HEK293 (cell line): ENCODE data around the gene ZNF76.

Experiments
- CTCF ChIP-seq: fragments of 450-650 bp; formaldehyde crosslinking; IDR thresholded peaks from 2 replicates; pipeline ENCODE4 v1.5.1; 2016; ENCODE audit warnings: missing biosample characterization, missing genetic modification characterization
- SCRT1 ChIP-seq: fragments of 450-650 bp; formaldehyde crosslinking; IDR thresholded peaks from 2 replicates; pipeline ENCODE4 v1.5.1; 2016; ENCODE audit warnings: missing biosample characterization, missing genetic modification characterization, borderline replicate concordance
- SP2 ChIP-seq: fragments of 450-650 bp; formaldehyde crosslinking; IDR thresholded peaks from 2 replicates; pipeline ENCODE4 v1.5.1; 2016; ENCODE audit warnings: missing biosample characterization, missing genetic modification characterization
- ZFP3 ChIP-seq: fragments of 450-650 bp; formaldehyde crosslinking; IDR thresholded peaks from 2 replicates; pipeline ENCODE4 v1.5.1; 2016; ENCODE audit warnings: low read depth, missing biosample characterization, missing genetic modification characterization
- ZNF121 ChIP-seq: fragments of 450-650 bp; formaldehyde crosslinking; IDR thresholded peaks from 2 replicates; pipeline ENCODE4 v1.5.1; 2016; ENCODE audit warnings: missing biosample characterization, missing genetic modification characterization
- ZNF132 ChIP-seq: fragments of 450-650 bp; formaldehyde crosslinking; IDR thresholded peaks from 2 replicates; pipeline ENCODE4 v1.5.1; 2017; ENCODE audit warnings: missing biosample characterization, missing genetic modification characterization, borderline replicate concordance
- ZNF23 ChIP-seq: fragments of 450-650 bp; formaldehyde crosslinking; IDR thresholded peaks from 2 replicates; pipeline ENCODE4 v1.5.1; 2016; ENCODE audit warnings: missing biosample characterization, missing genetic modification characterization, borderline replicate concordance
- ZNF629 ChIP-seq: fragments of 450-650 bp; formaldehyde crosslinking; IDR thresholded peaks from 2 replicates; pipeline ENCODE4 v1.5.1; 2017; ENCODE audit warnings: missing biosample characterization, missing genetic modification characterization

GRCh38 chr6:35234901-35235300 is 24.6 kb upstream of the ZNF76 start:
- TF ChIP-seq SCRT1 (tag by site-specific recombination) (no peak), CTCF (tag by site-specific recombination) (no peak), ZNF121 (no peak), ZNF23 (no peak), ZNF132 (tag by site-specific recombination) (no peak), ZFP3 (tag by site-specific recombination) (no peak), ZNF629 (tag by site-specific recombination) (no peak), SP2 (tag by site-specific recombination) (no peak)
